Measurements from ENCODE around the gene UTF1. TPM values are rescaled to one million over a fixed set of nuclear protein-coding genes. Genes with fewer than 3 reads are reported as not detected.

The UTF1 gene
- total and polyA plus RNA-seq, 2 experiments from 2014 or later, result not detected

DNA sequence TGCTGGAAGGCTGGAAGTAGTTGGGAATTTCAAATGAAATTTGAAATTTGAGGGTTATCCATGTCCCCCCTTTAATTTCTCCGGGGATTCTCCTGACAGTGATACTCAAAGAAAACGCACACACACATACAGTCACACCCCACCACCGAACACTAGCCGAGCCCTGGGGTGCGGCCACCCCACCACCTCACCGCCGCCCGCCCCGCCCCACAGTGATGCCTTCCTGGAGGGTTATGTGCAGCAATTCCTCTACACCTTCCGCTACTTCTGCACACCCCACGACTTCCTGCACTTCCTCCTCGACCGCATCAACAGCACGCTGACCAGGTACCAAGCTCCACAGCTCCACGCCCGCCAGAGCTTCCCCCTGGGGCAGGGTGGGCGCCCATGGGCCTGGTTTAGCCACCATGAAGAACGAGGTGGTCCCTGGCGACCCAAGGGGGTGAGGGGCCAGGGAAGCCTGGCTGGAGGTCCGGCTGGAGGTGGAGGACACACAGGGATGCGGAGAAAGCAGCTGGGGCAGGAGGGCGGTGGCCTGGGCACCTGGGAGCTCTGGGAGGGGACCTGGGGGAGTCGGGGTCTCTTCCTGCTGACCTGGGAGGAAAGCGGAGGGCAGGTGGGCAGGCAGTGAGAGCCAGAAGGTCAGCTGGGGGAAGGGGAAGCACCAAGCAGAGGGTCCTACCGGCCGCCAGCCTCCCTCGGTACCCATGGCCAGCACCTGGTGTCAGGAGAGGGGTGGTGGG is 19.4 kb upstream of the UTF1 start:
- no peaks in the 10 kb centered on the region for H3K27me3 ChIP-seq (replicated peaks; ENCODE audit: insufficient read depth)
- H3K36me3 ChIP-seq (ENCODE audit: low read depth), result no peaks in the 10 kb centered on the region
- H3K9me2 ChIP-seq (ENCODE audit: insufficient read depth), result no peaks in the 10 kb centered on the region
- no peak for DNase-seq
- H3K9ac ChIP-seq, result no peak overlapping the region
- H4K20me1 ChIP-seq (ENCODE audit: insufficient read depth), result no peaks in the 10 kb centered on the region
- no peaks in the 10 kb centered on the region for H3F3A ChIP-seq (ENCODE audit: insufficient read depth)
- H3K4me1 ChIP-seq (ENCODE audit: insufficient read depth), result no peaks in the 10 kb centered on the region
- no peak overlapping the region for H3K4me2 ChIP-seq (ENCODE audit: unreplicated experiment)
- H3K4me3 ChIP-seq, result no peak overlapping the region
- no peak overlapping the region for H2AFZ ChIP-seq
- WGBS, 2 experiments (ENCODE audit: low coverage in 1 of 2, low lambda C conversion rate in 2 of 2, missing lambda C conversion rate in 2 of 2), result 66 to 68% methylated on average over 17 to 27 of the region's 27 CpGs
- in situ Hi-C loops (cut with MboI), result no loop called here
- H3K79me2 ChIP-seq (ENCODE audit: insufficient read depth), result no peaks in the 10 kb centered on the region
- TF ChIP-seq EZH2 (IDR thresholded peaks at IDR 0.05; ENCODE audit: insufficient read depth, poor library complexity, severe bottlenecking), result no peak
- TF ChIP-seq EZH2phosphoT487 (IDR thresholded peaks at IDR 0.05; ENCODE audit: insufficient read depth, low read depth), result no peak
- H3K27ac ChIP-seq, result no peak overlapping the region
- H3K9me3 ChIP-seq (ENCODE audit: low read depth), result no peaks in the 10 kb centered on the region

GRCh38 chr10:133211141-133211830 is 18.7 kb upstream of the UTF1 start:
- WGBS, 2 experiments (ENCODE audit: low coverage in 1 of 2, low lambda C conversion rate in 2 of 2, missing lambda C conversion rate in 2 of 2), result 60 to 65% methylated on average over 20 to 25 of the region's 25 CpGs
- Histone ChIP-seq H4K20me1 (ENCODE audit: insufficient read depth) (no peaks in the 10 kb centered on the region), H3K9me3 (ENCODE audit: low read depth) (no peaks in the 10 kb centered on the region), H3K27ac (no peak overlapping the region), H3K79me2 (ENCODE audit: insufficient read depth) (no peaks in the 10 kb centered on the region), H3K36me3 (ENCODE audit: low read depth) (no peaks in the 10 kb centered on the region), H3K27me3 (replicated peaks; ENCODE audit: insufficient read depth) (no peaks in the 10 kb centered on the region), H2AFZ (no peak overlapping the region), H3F3A (ENCODE audit: insufficient read depth) (no peaks in the 10 kb centered on the region), H3K4me1 (ENCODE audit: insufficient read depth) (no peaks in the 10 kb centered on the region), H3K9ac (no peak overlapping the region), H3K4me2 (ENCODE audit: unreplicated experiment) (no peak overlapping the region), H3K4me3 (no peak overlapping the region), H3K9me2 (ENCODE audit: insufficient read depth) (no peaks in the 10 kb centered on the region)
- in situ Hi-C loops (cut with MboI), result no loop called here
- no peak for DNase-seq
- no peak for TF ChIP-seq EZH2 (IDR thresholded peaks at IDR 0.05; ENCODE audit: insufficient read depth, poor library complexity, severe bottlenecking)
- TF ChIP-seq EZH2phosphoT487 (IDR thresholded peaks at IDR 0.05; ENCODE audit: insufficient read depth, low read depth), result no peak

DNA sequence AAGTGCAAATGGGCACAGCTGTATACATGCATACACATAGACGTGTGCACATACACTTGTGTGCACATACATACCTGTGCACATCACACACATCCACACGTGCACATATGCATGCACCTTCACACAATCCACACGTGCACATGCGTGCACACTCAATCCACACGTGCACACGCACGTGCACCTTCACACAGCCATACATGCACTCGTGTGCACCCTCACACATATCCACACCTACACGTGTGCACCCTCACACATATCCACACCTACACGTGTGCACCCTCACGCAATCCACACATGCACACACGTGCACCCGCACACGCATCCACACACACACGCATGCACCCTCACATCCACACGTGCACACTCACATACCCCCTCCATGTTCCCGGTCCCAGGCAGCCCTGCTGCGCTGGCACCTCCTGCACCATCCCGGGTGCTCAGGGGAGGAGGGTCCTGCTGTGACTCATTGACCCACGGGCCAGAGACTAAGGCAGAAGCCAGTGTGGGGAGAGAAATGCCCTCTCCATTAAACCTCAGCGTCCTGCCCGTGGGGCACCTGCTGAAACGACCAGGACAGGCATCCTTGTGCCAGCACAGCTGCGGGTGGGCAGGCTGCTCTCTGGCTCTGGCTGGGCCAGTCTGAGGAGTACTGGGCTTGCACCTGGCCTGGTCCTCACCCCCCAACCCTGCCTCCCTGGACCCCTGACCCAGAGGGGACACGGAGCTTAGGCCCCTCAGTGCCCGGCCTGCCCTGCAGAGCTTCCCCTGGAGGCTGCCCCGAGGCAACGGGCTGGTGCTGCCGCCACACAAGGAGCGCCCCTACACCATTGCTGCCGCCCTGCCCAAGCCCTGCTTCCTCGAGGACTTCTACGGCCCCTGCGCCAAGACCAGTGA is 17.8 kb upstream of the UTF1 start:
- Histone ChIP-seq H3K27ac (no peak overlapping the region), H3K9me3 (ENCODE audit: low read depth) (no peaks in the 10 kb centered on the region), H3K79me2 (ENCODE audit: insufficient read depth) (no peaks in the 10 kb centered on the region), H3K4me3 (no peak overlapping the region), H3K4me1 (ENCODE audit: insufficient read depth) (no peaks in the 10 kb centered on the region), H3K27me3 (replicated peaks; ENCODE audit: insufficient read depth) (no peaks in the 10 kb centered on the region), H3K9me2 (ENCODE audit: insufficient read depth) (no peaks in the 10 kb centered on the region), H3F3A (ENCODE audit: insufficient read depth) (no peaks in the 10 kb centered on the region), H3K9ac (no peak overlapping the region), H2AFZ (no peak overlapping the region), H3K4me2 (ENCODE audit: unreplicated experiment) (no peak overlapping the region), H3K36me3 (ENCODE audit: low read depth) (no peaks in the 10 kb centered on the region), H4K20me1 (ENCODE audit: insufficient read depth) (no peaks in the 10 kb centered on the region)
- DNase-seq, result no peak
- in situ Hi-C loops (cut with MboI), result no loop called here
- 69 to 72% methylated on average over 34 of the region's 34 CpGs for WGBS, 2 experiments (ENCODE audit: low coverage in 1 of 2, low lambda C conversion rate in 2 of 2, missing lambda C conversion rate in 2 of 2)
- no peak for TF ChIP-seq EZH2 (IDR thresholded peaks at IDR 0.05; ENCODE audit: insufficient read depth, poor library complexity, severe bottlenecking)
- no peak for TF ChIP-seq EZH2phosphoT487 (IDR thresholded peaks at IDR 0.05; ENCODE audit: insufficient read depth, low read depth)

- no peak overlapping the region for H3K27ac ChIP-seq
- H3F3A ChIP-seq (ENCODE audit: insufficient read depth), result no peaks in the 10 kb centered on the region
- no peak overlapping the region for H3K9ac ChIP-seq
- H2AFZ ChIP-seq, result no peak overlapping the region
- no peak overlapping the region for H3K4me2 ChIP-seq (ENCODE audit: unreplicated experiment)
- no peaks in the 10 kb centered on the region for H3K9me3 ChIP-seq (ENCODE audit: low read depth)
- H4K20me1 ChIP-seq (ENCODE audit: insufficient read depth), result no peaks in the 10 kb centered on the region
- H3K79me2 ChIP-seq (ENCODE audit: insufficient read depth), result no peaks in the 10 kb centered on the region
- H3K4me1 ChIP-seq (ENCODE audit: insufficient read depth), result no peaks in the 10 kb centered on the region
- no peak overlapping the region for H3K4me3 ChIP-seq
- no peaks in the 10 kb centered on the region for H3K27me3 ChIP-seq (replicated peaks; ENCODE audit: insufficient read depth)
- no peaks in the 10 kb centered on the region for H3K36me3 ChIP-seq (ENCODE audit: low read depth)
- DNase-seq, result no peak
- TF ChIP-seq EZH2 (IDR thresholded peaks at IDR 0.05; ENCODE audit: insufficient read depth, poor library complexity, severe bottlenecking), result no peak
- TF ChIP-seq EZH2phosphoT487 (IDR thresholded peaks at IDR 0.05; ENCODE audit: insufficient read depth, low read depth), result no peak
- no peaks in the 10 kb centered on the region for H3K9me2 ChIP-seq (ENCODE audit: insufficient read depth)
- 58 to 61% methylated on average over 17 to 19 of the region's 20 CpGs for WGBS, 2 experiments (ENCODE audit: low coverage in 1 of 2, low lambda C conversion rate in 2 of 2, missing lambda C conversion rate in 2 of 2)
- in situ Hi-C loops (cut with MboI), result no loop called here
Observed at GRCh38 chr10:133212853-133213494, 17.0 kb upstream of the UTF1 start.

Measured in GM23248 (cell line).